ENCODE data around the gene DIAPH2. TPM values are rescaled to one million over a fixed set of nuclear protein-coding genes. Genes with fewer than 3 reads are reported as not detected.

The DIAPH2 gene
- total and polyA plus RNA-seq, 2 experiments from 2014 or later: 7.5 to 8.1 TPM

DNA sequence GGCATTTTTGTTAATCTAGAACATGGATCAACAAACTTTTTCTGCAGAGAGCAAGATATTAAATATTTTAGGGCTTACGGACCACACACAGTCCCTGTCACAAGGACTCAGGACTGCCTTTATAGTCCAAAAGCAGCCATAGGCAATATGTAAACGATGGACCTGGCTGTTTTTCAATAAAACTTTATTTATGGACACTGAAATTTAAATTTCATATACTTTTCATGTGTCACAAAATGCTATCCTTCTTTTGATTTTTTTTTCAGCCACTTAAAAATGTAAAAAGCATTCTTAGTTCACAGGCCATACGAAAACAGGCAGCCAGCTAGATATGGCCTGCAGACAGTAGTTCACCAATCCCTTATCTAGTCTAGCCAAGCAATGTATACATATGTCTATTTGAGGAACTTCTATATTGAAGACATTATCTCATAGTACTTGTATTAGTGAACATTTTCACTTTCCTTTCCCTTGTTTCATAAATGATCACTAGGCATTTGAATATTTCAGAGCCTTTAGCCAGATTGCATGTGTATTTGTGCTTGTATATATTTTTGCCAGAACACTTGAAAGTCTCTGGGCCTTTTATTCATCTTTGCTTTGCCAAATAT lies 549.9 kb downstream of the DIAPH2 start:
- WGBS, 2 experiments (ENCODE audit: low coverage in 1 of 2, low lambda C conversion rate in 2 of 2, missing lambda C conversion rate in 2 of 2): 96 to 98% methylated on average over 3 of the region's 3 CpGs

GRCh38 chrX:97238632-97239031 lies 554.0 kb downstream of the DIAPH2 start:
- no peak overlapping the region for H3K4me3 ChIP-seq
- no peaks in the 10 kb centered on the region for H4K20me1 ChIP-seq (ENCODE audit: insufficient read depth)
- no peaks in the 10 kb centered on the region for H3K4me1 ChIP-seq (ENCODE audit: insufficient read depth)
- in situ Hi-C loops (cut with MboI): no loop called here
- no peaks in the 10 kb centered on the region for H3K79me2 ChIP-seq (ENCODE audit: insufficient read depth)
- TF ChIP-seq EZH2 (IDR thresholded peaks at IDR 0.05; ENCODE audit: insufficient read depth, poor library complexity, severe bottlenecking): no peak
- TF ChIP-seq EZH2phosphoT487 (IDR thresholded peaks at IDR 0.05; ENCODE audit: insufficient read depth, low read depth): no peak
- WGBS, 2 experiments (ENCODE audit: low coverage in 1 of 2, low lambda C conversion rate in 2 of 2, missing lambda C conversion rate in 2 of 2): 98 to 100% methylated on average over 5 of the region's 5 CpGs
- H3K4me2 ChIP-seq (ENCODE audit: unreplicated experiment): no peak overlapping the region
- H3F3A ChIP-seq (ENCODE audit: insufficient read depth): no peaks in the 10 kb centered on the region
- H3K9ac ChIP-seq: no peak overlapping the region
- no peaks in the 10 kb centered on the region for H3K9me3 ChIP-seq (ENCODE audit: low read depth)
- H2AFZ ChIP-seq: no peak overlapping the region
- no peaks in the 10 kb centered on the region for H3K27me3 ChIP-seq (replicated peaks; ENCODE audit: insufficient read depth)
- H3K36me3 ChIP-seq (ENCODE audit: low read depth): no peaks in the 10 kb centered on the region
- no peak overlapping the region for H3K27ac ChIP-seq
- DNase-seq: no peak
- H3K9me2 ChIP-seq (ENCODE audit: insufficient read depth): no peaks in the 10 kb centered on the region

More for the DNA sequence above, 549.9 kb downstream of the DIAPH2 start:
- Histone ChIP-seq H3K27ac (no peak overlapping the region), H3K9me3 (ENCODE audit: low read depth) (no peaks in the 10 kb centered on the region), H3F3A (ENCODE audit: insufficient read depth) (no peaks in the 10 kb centered on the region), H2AFZ (no peak overlapping the region), H3K79me2 (ENCODE audit: insufficient read depth) (no peaks in the 10 kb centered on the region), H4K20me1 (ENCODE audit: insufficient read depth) (no peaks in the 10 kb centered on the region), H3K4me1 (ENCODE audit: insufficient read depth) (no peaks in the 10 kb centered on the region), H3K9ac (no peak overlapping the region), H3K27me3 (replicated peaks; ENCODE audit: insufficient read depth) (no peaks in the 10 kb centered on the region), H3K9me2 (ENCODE audit: insufficient read depth) (no peaks in the 10 kb centered on the region), H3K4me3 (no peak overlapping the region), H3K36me3 (ENCODE audit: low read depth) (no peaks in the 10 kb centered on the region), H3K4me2 (ENCODE audit: unreplicated experiment) (no peak overlapping the region)
- no peak for DNase-seq
- TF ChIP-seq EZH2 (IDR thresholded peaks at IDR 0.05; ENCODE audit: insufficient read depth, poor library complexity, severe bottlenecking): no peak
- TF ChIP-seq EZH2phosphoT487 (IDR thresholded peaks at IDR 0.05; ENCODE audit: insufficient read depth, low read depth): no peak
- in situ Hi-C loops (cut with MboI): no loop called here

GRCh38 chrX:97252111-97252510 lies 567.5 kb downstream of the DIAPH2 start:
- H4K20me1 ChIP-seq (ENCODE audit: insufficient read depth): no peaks in the 10 kb centered on the region
- H3K9me3 ChIP-seq (ENCODE audit: low read depth): no peaks in the 10 kb centered on the region
- no peak for DNase-seq
- no peaks in the 10 kb centered on the region for H3K4me1 ChIP-seq (ENCODE audit: insufficient read depth)
- no peak overlapping the region for H2AFZ ChIP-seq
- H3K79me2 ChIP-seq (ENCODE audit: insufficient read depth): no peaks in the 10 kb centered on the region
- H3K4me3 ChIP-seq: no peak overlapping the region
- no peaks in the 10 kb centered on the region for H3K27me3 ChIP-seq (replicated peaks; ENCODE audit: insufficient read depth)
- no peaks in the 10 kb centered on the region for H3K9me2 ChIP-seq (ENCODE audit: insufficient read depth)
- in situ Hi-C loops (cut with MboI): no loop called here
- no peak overlapping the region for H3K27ac ChIP-seq
- WGBS, 2 experiments (ENCODE audit: low coverage in 1 of 2, low lambda C conversion rate in 2 of 2, missing lambda C conversion rate in 2 of 2): 26 to 28% methylated on average over 3 of the region's 3 CpGs
- H3K36me3 ChIP-seq (ENCODE audit: low read depth): no peaks in the 10 kb centered on the region
- no peak overlapping the region for H3K9ac ChIP-seq
- no peak for TF ChIP-seq EZH2 (IDR thresholded peaks at IDR 0.05; ENCODE audit: insufficient read depth, poor library complexity, severe bottlenecking)
- TF ChIP-seq EZH2phosphoT487 (IDR thresholded peaks at IDR 0.05; ENCODE audit: insufficient read depth, low read depth): no peak
- H3K4me2 ChIP-seq (ENCODE audit: unreplicated experiment): no peak overlapping the region
- H3F3A ChIP-seq (ENCODE audit: insufficient read depth): no peaks in the 10 kb centered on the region

DNA sequence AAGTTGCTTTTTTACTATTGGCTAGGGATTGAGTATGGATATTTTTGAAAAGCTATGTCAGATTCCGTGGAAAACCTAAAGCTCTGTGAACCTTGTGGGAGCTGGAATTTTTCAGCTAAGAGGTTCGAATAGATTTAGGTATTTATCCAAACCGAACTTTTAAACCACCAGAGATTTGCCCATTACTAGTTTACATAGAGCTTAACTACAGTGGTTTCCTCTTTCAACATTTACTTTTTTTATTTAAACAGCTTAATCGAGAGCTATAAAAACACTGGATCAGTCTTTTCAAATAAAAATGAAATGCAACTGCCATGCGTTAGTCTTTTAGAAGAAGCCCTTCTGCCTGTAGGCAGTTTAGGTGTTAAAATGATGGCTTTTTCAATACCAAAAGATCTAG lies 576.0 kb downstream of the DIAPH2 start:
- Histone ChIP-seq H3K4me1 (ENCODE audit: insufficient read depth) (no peaks in the 10 kb centered on the region), H3K79me2 (ENCODE audit: insufficient read depth) (no peaks in the 10 kb centered on the region), H3K4me2 (ENCODE audit: unreplicated experiment) (no peak overlapping the region), H3K9me2 (ENCODE audit: insufficient read depth) (no peaks in the 10 kb centered on the region), H3K4me3 (no peak overlapping the region), H4K20me1 (ENCODE audit: insufficient read depth) (no peaks in the 10 kb centered on the region), H3K27me3 (replicated peaks; ENCODE audit: insufficient read depth) (no peaks in the 10 kb centered on the region), H3K9ac (no peak overlapping the region), H3F3A (ENCODE audit: insufficient read depth) (no peaks in the 10 kb centered on the region), H2AFZ (no peak overlapping the region), H3K9me3 (ENCODE audit: low read depth) (no peaks in the 10 kb centered on the region), H3K27ac (no peak overlapping the region), H3K36me3 (ENCODE audit: low read depth) (no peaks in the 10 kb centered on the region)
- DNase-seq: no peak
- in situ Hi-C loops (cut with MboI): no loop called here
- TF ChIP-seq EZH2phosphoT487 (IDR thresholded peaks at IDR 0.05; ENCODE audit: insufficient read depth, low read depth) (no peak), EZH2 (IDR thresholded peaks at IDR 0.05; ENCODE audit: insufficient read depth, poor library complexity, severe bottlenecking) (no peak)
- 95 to 99% methylated on average over 5 of the region's 5 CpGs for whole genome bisulfite sequencing, 2 experiments (ENCODE audit: low coverage in 1 of 2, low lambda C conversion rate in 2 of 2, missing lambda C conversion rate in 2 of 2)

All from GM23248 (cell line).